H9 (cell line): ENCODE results near the gene P3H3. TPM values are rescaled to one million over a fixed set of nuclear protein-coding genes. Genes with fewer than 3 reads are reported as not detected.

ENCODE experiments used
- DNase-seq: peaks from one replicate; pipeline ENCODE4 v3.0.0-alpha.2; 2017
- H2AFZ ChIP-seq: one replicate; pipeline ENCODE4 v1.6.1; 2013; ENCODE audit warnings: mild to moderate bottlenecking, low read length, control low read depth, moderate library complexity
- H2AK5ac ChIP-seq: 2 replicates; pipeline ENCODE4 v1.6.1; 2013; ENCODE audit warnings: low read length, control low read depth, mixed read lengths; ENCODE audit not compliant: insufficient read length
- H2BK120ac ChIP-seq: one replicate; pipeline ENCODE4 v1.6.1; 2013; ENCODE audit warnings: low read depth, mild to moderate bottlenecking, low read length, control low read depth, inconsistent platforms; ENCODE audit not compliant: poor library complexity, severe bottlenecking
- H2BK12ac ChIP-seq: 2 replicates; pipeline ENCODE4 v1.6.1; 2013; ENCODE audit warnings: low read length, control low read depth, mixed read lengths, low read depth; ENCODE audit not compliant: insufficient read length
- H2BK15ac ChIP-seq: 2 replicates; pipeline ENCODE4 v1.6.1; 2013; ENCODE audit warnings: low read depth, low read length, control low read depth
- H2BK20ac ChIP-seq: one replicate; pipeline ENCODE4 v1.6.1; 2013; ENCODE audit warnings: low read depth, mild to moderate bottlenecking, low read length, control low read depth, inconsistent platforms; ENCODE audit not compliant: poor library complexity, severe bottlenecking
- H2BK5ac ChIP-seq: 2 replicates; pipeline ENCODE4 v1.6.1; 2013; ENCODE audit warnings: low read length, control low read depth, mixed read lengths; ENCODE audit not compliant: insufficient read length
- H3K14ac ChIP-seq: 2 replicates; pipeline ENCODE4 v1.6.1; 2013; ENCODE audit warnings: low read length, control low read depth; ENCODE audit not compliant: insufficient read depth
- H3K18ac ChIP-seq: 2 replicates; pipeline ENCODE4 v1.6.1; 2013; ENCODE audit warnings: low read depth, mild to moderate bottlenecking, mixed read lengths, low read length, control low read depth; ENCODE audit not compliant: insufficient read length
- H3K23ac ChIP-seq: 2 replicates; pipeline ENCODE4 v1.6.1; 2013; ENCODE audit warnings: low read length, control low read depth, mixed read lengths, low read depth; ENCODE audit not compliant: insufficient read length
- H3K23me2 ChIP-seq: 2 replicates; pipeline ENCODE4 v1.6.1; 2013; ENCODE audit warnings: low read depth, mild to moderate bottlenecking, mixed read lengths, low read length, control low read depth; ENCODE audit not compliant: insufficient read length, poor library complexity, severe bottlenecking
- H3K27ac ChIP-seq: 2 replicates; pipeline ENCODE4 v1.5.1; 2013; ENCODE audit warnings: low read length, control low read depth, mixed read lengths, low read depth; ENCODE audit not compliant: insufficient read length
- H3K27me3 ChIP-seq: 2 replicates; pipeline ENCODE4 v1.6.1; 2013; ENCODE audit warnings: low read length, control low read depth, inconsistent platforms; ENCODE audit not compliant: insufficient read depth
- H3K4ac ChIP-seq: 2 replicates; pipeline ENCODE4 v1.6.1; 2013; ENCODE audit warnings: low read depth, mild to moderate bottlenecking, control low read depth, inconsistent platforms, low read length, moderate library complexity
- H3K4me1 ChIP-seq: 2 replicates; pipeline ENCODE4 v1.6.1; 2013; ENCODE audit warnings: low read length, control low read depth, inconsistent platforms; ENCODE audit not compliant: insufficient read depth
- H3K4me2 ChIP-seq: 2 replicates; pipeline ENCODE4 v1.6.1; 2013; ENCODE audit warnings: low read length, control low read depth, mixed read lengths; ENCODE audit not compliant: insufficient read length, insufficient read depth
- H3K56ac ChIP-seq: 2 replicates; pipeline ENCODE4 v1.6.1; 2013; ENCODE audit warnings: low read depth, mild to moderate bottlenecking, mixed read lengths, low read length, control low read depth; ENCODE audit not compliant: insufficient read length
- H3K79me1 ChIP-seq: 2 replicates; pipeline ENCODE4 v1.6.1; 2013; ENCODE audit warnings: low read depth, mild to moderate bottlenecking, moderate library complexity, low read length, control low read depth, inconsistent platforms; ENCODE audit not compliant: insufficient read depth, poor library complexity, severe bottlenecking
- H3K79me2 ChIP-seq: 2 replicates; pipeline ENCODE4 v1.6.1; 2013; ENCODE audit warnings: low read length, control low read depth, inconsistent platforms; ENCODE audit not compliant: insufficient read depth
- H3K9ac ChIP-seq: 2 replicates; pipeline ENCODE4 v1.6.1; 2013; ENCODE audit warnings: low read length, control low read depth, mixed read lengths; ENCODE audit not compliant: insufficient read length; ENCODE audit errors: extremely low read depth
- H3K9me3 ChIP-seq: one replicate; pipeline ENCODE4 v1.6.1; 2013; ENCODE audit warnings: low read depth, low read length, inconsistent platforms; ENCODE audit not compliant: control insufficient read depth
- H3T11ph ChIP-seq: one replicate; pipeline ENCODE4 v1.6.1; 2013; ENCODE audit warnings: mild to moderate bottlenecking, low read length, control low read depth, inconsistent platforms
- H4K20me1 ChIP-seq: one replicate; pipeline ENCODE4 v1.6.1; 2013; ENCODE audit not compliant: control insufficient read depth, insufficient read length, insufficient read depth
- H4K5ac ChIP-seq: 2 replicates; pipeline ENCODE4 v1.6.1; 2013; ENCODE audit warnings: low read depth, mild to moderate bottlenecking, mixed read lengths, low read length, control low read depth; ENCODE audit not compliant: insufficient read length
- H4K8ac ChIP-seq: replicated peaks from 2 replicates; pipeline ENCODE4 v1.6.1; 2013; ENCODE audit warnings: low read length, control low read depth, mixed read lengths, low read depth; ENCODE audit not compliant: insufficient read length
- H4K91ac ChIP-seq: 2 replicates; pipeline ENCODE4 v1.6.1; 2013; ENCODE audit warnings: low read depth, mild to moderate bottlenecking, moderate library complexity, mixed read lengths, low read length, control low read depth; ENCODE audit not compliant: insufficient read length
- H3K27ac Mint-ChIP-seq, 3 experiments: 2 replicates in 2 of 3; 3 replicates in 1 of 3; pipeline ENCODE4 v1.8.0; 2020 to 2021; ENCODE audit warnings: mixed read lengths in 3 of 3, mild to moderate bottlenecking in 1 of 3, moderate library complexity in 1 of 3
- H3K27me3 Mint-ChIP-seq: 2 replicates; pipeline ENCODE4 v1.8.0; 2021; ENCODE audit warnings: low read depth, mild to moderate bottlenecking, moderate library complexity, mixed read lengths
- H3K36me3 Mint-ChIP-seq, 3 experiments: 2 replicates in 2 of 3; 3 replicates in 1 of 3; pipeline ENCODE4 v1.8.0; 2020 to 2021; ENCODE audit warnings: low read depth in 3 of 3, mixed read lengths in 3 of 3; ENCODE audit not compliant: insufficient read depth in 1 of 3
- H3K4me1 Mint-ChIP-seq, 2 experiments: 2 replicates each; pipeline ENCODE4 v1.8.0; 2020; ENCODE audit warnings: mixed read lengths in 2 of 2
- H3K4me3 Mint-ChIP-seq, 2 experiments: 2 replicates in 1 of 2; 3 replicates in 1 of 2; pipeline ENCODE4 v1.8.0; 2020 to 2021; ENCODE audit warnings: mild to moderate bottlenecking in 2 of 2, mixed read lengths in 2 of 2, moderate library complexity in 1 of 2
- H3K9me3 Mint-ChIP-seq, 2 experiments: 2 replicates in 1 of 2; 3 replicates in 1 of 2; pipeline ENCODE4 v1.8.0; 2020; ENCODE audit warnings: mild to moderate bottlenecking in 2 of 2, mixed read lengths in 2 of 2, moderate library complexity in 1 of 2
- WGBS: extraction: QIAGEN DNeasy Blood & Tissue Kit; methylation state at CpG from one replicate; pipeline ENCODE4 v1.1.7; 2013; ENCODE audit warnings: missing lambda C conversion rate, low lambda C conversion rate, mixed read lengths; ENCODE audit not compliant: insufficient read length; ENCODE audit errors: extremely low coverage; 5-methylcytosine and 5-hydroxymethylcytosine counted together
- total RNA-seq: library from RNA; stranded (reverse); gene quantifications from 2 replicates; pipeline ENCODE4 v1.2.1, GENCODE V29; 2021
- TF ChIP-seq, protein P1 (sequence below): fragments of 200-600 bp; sonication (generic); conservative IDR thresholded peaks from 3 replicates; pipeline ENCODE4 v1.8.0; 2021; ENCODE audit warnings: antibody characterized with exemption, mild to moderate bottlenecking

Gene P3H3
- total RNA-seq, 1 experiment from 2014 or later = 55.0 TPM

DNA sequence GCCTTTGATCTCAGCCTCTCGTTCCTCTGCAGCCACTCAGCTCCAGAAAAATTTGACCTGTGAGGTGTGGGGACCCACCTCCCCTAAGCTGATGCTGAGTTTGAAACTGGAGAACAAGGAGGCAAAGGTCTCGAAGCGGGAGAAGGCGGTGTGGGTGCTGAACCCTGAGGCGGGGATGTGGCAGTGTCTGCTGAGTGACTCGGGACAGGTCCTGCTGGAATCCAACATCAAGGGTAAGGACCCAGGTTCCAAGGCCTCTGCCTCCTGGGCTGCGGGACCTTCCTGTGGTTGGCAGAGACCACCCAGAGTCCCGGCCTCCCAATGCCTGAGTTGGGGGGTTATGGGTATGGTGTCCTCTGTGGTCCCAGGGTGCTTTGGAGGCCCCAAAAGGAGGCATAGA is 11.1 kb upstream of the P3H3 start:
- H3K27ac ChIP-seq = no peak overlapping the region
- H3K79me2 ChIP-seq = no peaks in the 10 kb centered on the region
- H2AFZ ChIP-seq = no peak overlapping the region
- H3K27me3 ChIP-seq = peaks cover 4% of the 10 kb centered on the region; the same call in 1 of the 2 replicates
- H3K4ac ChIP-seq = no peak overlapping the region
- Mint-ChIP-seq H3K4me1 (peaks cover 38% of the 10 kb centered on the region in 2 experiments), H3K27me3 (peaks cover 63% of the 10 kb centered on the region), H3K36me3 (peaks cover 0 to 3% (median 0%) of the 10 kb centered on the region in 3 experiments; a peak in 1 of 7 replicates), H3K4me3 (no peak overlapping the region), H3K27ac (no peak overlapping the region), H3K9me3 (peaks cover 0 to 2% of the 10 kb centered on the region in 2 experiments; a peak in 1 of 5 replicates)
- no peak overlapping the region for H2BK20ac ChIP-seq
- no peak overlapping the region for H2BK12ac ChIP-seq
- H3K9me3 ChIP-seq = no peaks in the 10 kb centered on the region
- no CpG with 5 or more reads among the region's 8 CpGs for WGBS
- no peak overlapping the region for H4K91ac ChIP-seq
- no peak overlapping the region for H3K56ac ChIP-seq
- no peak overlapping the region for H3K14ac ChIP-seq
- no peaks in the 10 kb centered on the region for H3K79me1 ChIP-seq
- no peak overlapping the region for H3K18ac ChIP-seq
- no peak overlapping the region for H3K4me2 ChIP-seq
- H3T11ph ChIP-seq = no peak overlapping the region
- H2AK5ac ChIP-seq = no peak overlapping the region
- H2BK120ac ChIP-seq = no peak overlapping the region
- no peak for DNase-seq
- no peak overlapping the region for H4K5ac ChIP-seq
- no peak overlapping the region for H4K8ac ChIP-seq
- H3K9ac ChIP-seq = no peak overlapping the region
- peaks cover 7% of the 10 kb centered on the region; the same call in 1 of the 2 replicates for H3K4me1 ChIP-seq
- TF ChIP-seq, protein P1, sequence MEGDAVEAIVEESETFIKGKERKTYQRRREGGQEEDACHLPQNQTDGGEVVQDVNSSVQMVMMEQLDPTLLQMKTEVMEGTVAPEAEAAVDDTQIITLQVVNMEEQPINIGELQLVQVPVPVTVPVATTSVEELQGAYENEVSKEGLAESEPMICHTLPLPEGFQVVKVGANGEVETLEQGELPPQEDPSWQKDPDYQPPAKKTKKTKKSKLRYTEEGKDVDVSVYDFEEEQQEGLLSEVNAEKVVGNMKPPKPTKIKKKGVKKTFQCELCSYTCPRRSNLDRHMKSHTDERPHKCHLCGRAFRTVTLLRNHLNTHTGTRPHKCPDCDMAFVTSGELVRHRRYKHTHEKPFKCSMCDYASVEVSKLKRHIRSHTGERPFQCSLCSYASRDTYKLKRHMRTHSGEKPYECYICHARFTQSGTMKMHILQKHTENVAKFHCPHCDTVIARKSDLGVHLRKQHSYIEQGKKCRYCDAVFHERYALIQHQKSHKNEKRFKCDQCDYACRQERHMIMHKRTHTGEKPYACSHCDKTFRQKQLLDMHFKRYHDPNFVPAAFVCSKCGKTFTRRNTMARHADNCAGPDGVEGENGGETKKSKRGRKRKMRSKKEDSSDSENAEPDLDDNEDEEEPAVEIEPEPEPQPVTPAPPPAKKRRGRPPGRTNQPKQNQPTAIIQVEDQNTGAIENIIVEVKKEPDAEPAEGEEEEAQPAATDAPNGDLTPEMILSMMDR = no peak
- no peak overlapping the region for H2BK5ac ChIP-seq
- H3K23me2 ChIP-seq = peaks cover 7% of the 10 kb centered on the region
- no peaks in the 10 kb centered on the region for H4K20me1 ChIP-seq
- no peak overlapping the region for H3K23ac ChIP-seq
- H2BK15ac ChIP-seq = no peak overlapping the region
